HG03066 (cell line): Measurements from ENCODE around the gene PLCXD1.

Experiments used
- ATAC-seq: cut with Tn5 transposase; IDR thresholded peaks from one replicate; pipeline ENCODE4 v1.9.1; 2021; ENCODE audit warnings: low read depth; ENCODE audit not compliant: unreplicated experiment

PLCXD1 gene

GRCh38 chrX:332916-333610, 51.9 kb downstream of the PLCXD1 start:
- no peak for ATAC-seq

GRCh38 chrX:333611-334311, 52.6 kb downstream of the PLCXD1 start:
- no peak for ATAC-seq

GRCh38 chrX:334331-334891, 53.2 kb downstream of the PLCXD1 start:
- no peak for ATAC-seq

GRCh38 chrX:334971-335757, 54.0 kb downstream of the PLCXD1 start:
- ATAC-seq, result no peak

- no peak for ATAC-seq
Measured at GRCh38 chrX:335758-336155, 54.6 kb downstream of the PLCXD1 start.

GRCh38 chrX:336227-336626, 55.0 kb downstream of the PLCXD1 start:
- ATAC-seq, result no peak

GRCh38 chrX:337331-337831, 56.2 kb downstream of the PLCXD1 start:
- ATAC-seq, result no peak

- ATAC-seq, result no peak
Measured at GRCh38 chrX:338281-338835, 57.2 kb downstream of the PLCXD1 start.

GRCh38 chrX:338836-339400, 57.7 kb downstream of the PLCXD1 start:
- ATAC-seq, result no peak

- ATAC-seq, result no peak
Measured at GRCh38 chrX:340121-340520, 58.9 kb downstream of the PLCXD1 start.

GRCh38 chrX:340641-341423, 59.7 kb downstream of the PLCXD1 start:
- ATAC-seq, result no peak

GRCh38 chrX:341541-342101, 60.4 kb downstream of the PLCXD1 start:
- ATAC-seq, result no peak

- no peak for ATAC-seq
Measured at GRCh38 chrX:344371-344901, 63.3 kb downstream of the PLCXD1 start.

- no peak for ATAC-seq
Measured at GRCh38 chrX:345020-345925, 64.1 kb downstream of the PLCXD1 start.

- ATAC-seq, result no peak
Measured at GRCh38 chrX:346034-346813, 65.0 kb downstream of the PLCXD1 start.

- no peak for ATAC-seq
Measured at GRCh38 chrX:347351-348117, 66.4 kb downstream of the PLCXD1 start.
